ENCODE measurements around the gene PTCD1.

The PTCD1 gene

DNA sequence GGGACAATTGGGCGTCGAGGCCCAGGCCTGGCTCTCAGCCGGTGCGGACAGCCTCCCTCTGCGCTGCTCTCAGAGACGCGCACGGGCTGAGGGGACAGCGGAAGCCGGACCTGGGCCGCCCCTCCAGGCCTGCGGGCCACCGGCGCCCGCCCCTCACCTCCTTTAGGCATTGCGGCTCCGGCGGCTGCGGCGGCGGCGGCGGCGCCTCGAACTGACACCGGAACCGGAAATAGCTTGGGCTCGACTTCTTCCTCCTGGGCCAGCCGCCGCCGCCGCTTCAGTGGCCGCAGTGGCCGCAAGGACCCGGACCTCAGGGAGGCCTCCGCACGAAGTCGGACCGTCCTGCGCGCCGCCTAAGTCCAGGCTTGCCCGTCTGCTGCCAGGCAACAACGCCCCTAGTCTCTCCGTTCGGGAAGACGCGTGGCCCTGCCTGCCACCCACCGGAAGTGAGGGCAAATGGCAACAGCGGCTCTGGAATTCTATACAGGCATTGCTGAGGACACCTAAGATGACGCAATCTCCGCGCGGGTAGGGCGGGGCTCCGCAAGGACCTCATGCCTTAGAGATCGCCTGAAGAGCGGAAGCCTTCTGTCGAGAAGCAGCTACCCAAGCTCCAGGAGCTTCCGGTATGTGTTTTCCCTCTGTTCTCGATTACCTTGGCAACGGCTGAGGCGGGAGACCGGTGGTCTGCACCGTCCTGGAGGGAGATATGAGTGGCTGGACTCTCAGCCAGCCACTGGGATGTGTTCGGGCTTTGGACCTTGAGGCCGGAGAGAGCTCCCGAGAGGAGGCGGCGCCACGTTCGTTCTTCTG lies 30.0 kb downstream of the PTCD1 start, which contains the start of the genes BUD31 and PDAP1:
Gene BUD31 (plus strand): TSS at position 591 of the 813 bp plus-strand sequence. CDS start 2,124 bp downstream, outside the sequence.
Gene PDAP1 (minus strand): TSS at position 219 of the 813 bp plus-strand sequence. CDS start 49 bp downstream, at position 170.
- DNase-seq (ENCODE audit: low read depth in 2 of 3, low spot score in 1 of 3), result peak; percentile 85 to 98 (median 89)

GRCh38 chr7:99407872-99408378 lies 30.7 kb downstream of the PTCD1 start:
- peak in 1 of 3 donors; percentile 35 for DNase-seq (ENCODE audit: low read depth in 2 of 3, low spot score in 1 of 3)

DNA sequence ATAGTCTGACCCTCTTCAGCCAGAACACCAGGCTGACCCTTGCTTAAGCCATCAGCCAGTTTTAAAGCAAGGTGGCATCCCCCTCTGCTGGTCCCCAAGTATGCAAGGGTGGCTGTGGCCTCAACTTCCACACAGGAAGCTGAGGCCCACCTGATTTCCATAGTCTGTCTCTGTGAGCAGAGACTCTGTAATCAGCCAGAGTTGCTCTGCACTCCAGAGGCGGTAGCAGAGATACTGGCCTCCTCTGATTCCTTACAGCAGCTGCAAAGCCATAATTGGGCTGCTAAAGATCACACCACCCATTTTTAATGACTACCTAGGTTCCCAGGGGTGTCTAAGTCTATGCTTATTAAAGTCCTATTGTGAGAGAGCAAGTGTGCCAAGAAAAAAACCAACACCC lies 32.0 kb downstream of the PTCD1 start:
- no peak for DNase-seq (ENCODE audit: low read depth in 2 of 3, low spot score in 1 of 3)

- no peak for DNase-seq (ENCODE audit: low read depth in 2 of 3, low spot score in 1 of 3)
Measured at GRCh38 chr7:99404977-99405320, 33.6 kb downstream of the PTCD1 start.

GRCh38 chr7:99404235-99404976 lies 34.2 kb downstream of the PTCD1 start:
- DNase-seq (ENCODE audit: low read depth in 2 of 3, low spot score in 1 of 3), result no peak

- no peak for DNase-seq (ENCODE audit: low read depth in 2 of 3, low spot score in 1 of 3)
Measured at GRCh38 chr7:99403764-99404163, 34.8 kb downstream of the PTCD1 start.

DNA sequence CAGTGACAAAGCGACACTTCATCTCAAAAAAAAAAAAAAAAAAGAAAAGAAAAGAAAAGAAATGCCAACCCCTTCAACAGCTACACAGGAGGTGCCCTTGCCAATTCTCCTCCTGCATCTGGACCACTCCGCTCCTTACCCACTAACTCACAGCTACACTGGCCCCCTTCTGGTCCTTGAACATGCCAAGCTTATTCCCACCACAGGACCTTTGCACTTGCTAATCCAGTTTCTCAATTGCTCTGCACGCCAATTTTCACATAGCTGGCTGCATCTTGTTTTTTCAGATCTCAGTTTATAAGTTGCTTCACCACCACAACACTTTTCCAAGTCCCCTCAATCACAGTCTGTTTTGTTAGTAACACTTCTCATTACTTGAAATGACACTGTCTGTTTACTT lies 35.7 kb downstream of the PTCD1 start:
- DNase-seq (ENCODE audit: low read depth in 2 of 3, low spot score in 1 of 3), result no peak

DNA sequence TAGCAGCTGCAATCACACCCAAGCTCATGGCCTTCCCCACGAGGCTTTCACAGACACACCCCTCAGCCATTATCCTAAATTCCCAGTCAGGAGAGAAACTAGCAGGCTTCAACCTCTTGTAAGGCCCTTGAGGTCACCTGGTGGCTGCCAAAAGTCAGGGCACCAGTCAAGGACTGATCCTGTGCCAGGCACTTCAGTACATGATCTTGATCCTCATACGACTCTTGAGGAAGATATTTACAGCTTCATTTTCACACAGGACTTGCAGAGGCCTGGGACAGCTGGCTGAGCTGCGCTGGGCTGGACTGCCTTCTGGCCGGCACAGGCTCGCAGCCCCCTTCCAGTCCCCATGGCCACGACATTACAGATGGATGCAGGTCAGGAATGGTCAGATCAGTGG lies 39.0 kb downstream of the PTCD1 start:
- no peak for DNase-seq (ENCODE audit: low read depth in 2 of 3, low spot score in 1 of 3)

- DNase-seq (ENCODE audit: low read depth in 2 of 3, low spot score in 1 of 3), result no peak
Measured at GRCh38 chr7:99398891-99399445, 39.6 kb downstream of the PTCD1 start.

- no peak for DNase-seq (ENCODE audit: low read depth in 2 of 3, low spot score in 1 of 3)
Measured at GRCh38 chr7:99397297-99397983, 41.2 kb downstream of the PTCD1 start.

- no peak for DNase-seq (ENCODE audit: low read depth in 2 of 3, low spot score in 1 of 3)
Measured at GRCh38 chr7:99396418-99397296, 41.9 kb downstream of the PTCD1 start.

DNA sequence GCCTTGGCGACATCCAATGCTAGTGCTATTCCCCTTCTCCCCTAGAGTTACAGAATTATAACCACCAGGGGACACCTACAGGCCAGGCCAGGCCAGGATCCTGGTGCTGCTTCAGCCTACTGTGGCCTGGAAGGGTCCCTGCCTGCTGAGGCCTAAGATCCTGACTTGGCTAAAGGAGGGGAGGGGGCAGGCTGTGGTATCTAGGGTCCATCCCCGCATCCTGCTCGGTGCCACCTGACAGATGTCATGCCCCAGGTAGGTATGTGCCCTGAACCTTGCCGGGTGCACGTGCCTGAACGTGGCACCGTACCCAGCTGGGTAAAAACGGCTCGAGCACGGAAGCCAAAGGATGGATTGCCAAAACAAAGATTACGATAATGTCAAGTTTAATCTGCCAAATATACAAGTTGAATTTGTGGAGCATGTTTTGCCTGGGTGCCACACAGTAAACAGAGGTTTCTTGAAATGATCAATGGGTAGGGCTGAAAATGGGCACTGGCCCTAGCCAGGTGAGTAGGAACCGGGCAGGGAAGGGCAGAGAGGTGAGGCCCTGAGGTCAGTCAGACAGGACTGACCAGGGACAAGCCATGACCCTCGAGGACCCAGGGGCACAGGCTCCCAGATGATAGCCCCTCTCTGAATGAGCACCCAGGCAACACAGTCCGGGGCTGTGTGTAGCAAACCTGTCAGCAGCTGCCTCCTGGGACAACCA lies 42.8 kb downstream of the PTCD1 start:
- DNase-seq (ENCODE audit: low read depth in 2 of 3, low spot score in 1 of 3), result no peak

DNA sequence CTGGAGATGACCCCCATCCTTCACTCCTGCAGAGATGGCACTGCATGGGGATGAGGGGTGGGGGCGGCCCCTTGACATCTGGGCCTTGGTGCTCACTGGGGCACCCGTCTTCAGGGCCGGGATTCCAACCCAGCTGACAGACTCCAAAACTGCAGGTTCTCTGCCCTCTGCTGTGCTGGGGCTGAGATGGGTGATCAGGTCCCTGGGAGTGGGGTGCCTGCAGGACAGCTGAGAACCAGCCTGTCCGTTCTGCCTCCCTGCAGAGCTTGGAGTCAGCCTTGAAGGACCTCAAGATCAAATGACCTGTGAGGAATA lies 44.5 kb downstream of the PTCD1 start:
- DNase-seq (ENCODE audit: low read depth in 2 of 3, low spot score in 1 of 3), result no peak

DNA sequence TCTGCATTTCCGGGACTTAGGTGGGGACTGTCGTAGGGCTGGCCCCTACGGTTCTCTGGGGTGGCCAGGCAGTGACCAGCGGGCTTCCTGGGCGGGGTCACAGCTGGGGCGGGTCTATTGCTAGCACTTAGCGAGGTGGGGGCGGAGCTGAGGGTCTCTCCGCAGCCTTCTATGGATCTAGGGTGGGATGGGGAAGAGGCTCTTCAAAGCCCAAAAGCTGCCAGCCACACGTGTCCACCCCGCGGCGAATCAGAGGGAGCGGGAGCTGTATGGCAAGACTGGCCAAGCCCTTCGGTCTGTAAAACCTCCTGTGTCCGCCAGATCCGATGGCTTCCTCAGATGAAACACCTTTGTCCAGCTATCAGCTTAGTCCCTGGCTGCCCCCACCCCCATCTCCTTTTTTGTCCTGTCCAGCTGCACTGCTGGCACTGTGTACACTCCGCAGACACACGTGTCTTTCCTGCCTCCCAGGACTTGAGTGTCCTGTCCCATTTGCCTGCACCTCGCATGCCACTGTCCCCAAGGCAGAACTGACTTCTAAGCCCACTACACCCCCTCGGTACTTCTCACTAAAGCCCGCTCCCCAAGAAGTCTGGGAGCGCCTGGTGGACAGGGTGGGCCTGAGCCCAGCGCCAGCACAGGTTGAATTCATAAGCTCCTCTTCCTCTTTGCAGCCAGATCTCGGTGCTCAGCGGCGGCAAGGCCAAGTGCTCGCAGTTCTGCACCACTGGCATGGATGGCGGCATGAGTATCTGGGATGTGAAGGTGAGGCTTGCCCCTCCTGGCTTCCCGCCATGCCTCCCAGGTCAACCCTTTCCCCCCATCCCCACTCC lies 45.0 kb downstream of the PTCD1 start:
- no peak for DNase-seq (ENCODE audit: low read depth in 2 of 3, low spot score in 1 of 3)

- DNase-seq (ENCODE audit: low read depth in 2 of 3, low spot score in 1 of 3), result peak; percentile 64 to 69 (median 65)
Measured at GRCh38 chr7:99392659-99393354, 45.8 kb downstream of the PTCD1 start.

DNA sequence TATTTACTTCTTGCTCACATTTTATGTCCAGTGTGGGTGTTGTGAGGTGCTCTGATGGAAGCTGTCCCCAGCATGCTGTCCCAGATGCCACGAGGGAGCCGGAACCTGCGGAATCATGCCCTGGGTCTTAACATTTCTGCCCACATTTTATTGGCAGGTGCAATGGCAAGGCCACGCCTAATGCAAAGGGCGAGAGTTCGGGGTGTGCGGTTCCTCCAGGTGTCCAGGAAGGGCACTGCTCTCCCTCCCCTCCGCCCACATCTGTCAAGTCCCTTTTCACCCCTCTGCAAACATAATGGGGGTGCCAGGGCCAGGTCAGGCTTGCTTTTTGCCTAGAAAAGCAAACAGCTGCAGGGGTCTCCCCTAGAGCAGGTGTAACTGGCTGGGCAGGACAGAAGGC lies 46.6 kb downstream of the PTCD1 start:
- DNase-seq (ENCODE audit: low read depth in 2 of 3, low spot score in 1 of 3), result no peak

DNA sequence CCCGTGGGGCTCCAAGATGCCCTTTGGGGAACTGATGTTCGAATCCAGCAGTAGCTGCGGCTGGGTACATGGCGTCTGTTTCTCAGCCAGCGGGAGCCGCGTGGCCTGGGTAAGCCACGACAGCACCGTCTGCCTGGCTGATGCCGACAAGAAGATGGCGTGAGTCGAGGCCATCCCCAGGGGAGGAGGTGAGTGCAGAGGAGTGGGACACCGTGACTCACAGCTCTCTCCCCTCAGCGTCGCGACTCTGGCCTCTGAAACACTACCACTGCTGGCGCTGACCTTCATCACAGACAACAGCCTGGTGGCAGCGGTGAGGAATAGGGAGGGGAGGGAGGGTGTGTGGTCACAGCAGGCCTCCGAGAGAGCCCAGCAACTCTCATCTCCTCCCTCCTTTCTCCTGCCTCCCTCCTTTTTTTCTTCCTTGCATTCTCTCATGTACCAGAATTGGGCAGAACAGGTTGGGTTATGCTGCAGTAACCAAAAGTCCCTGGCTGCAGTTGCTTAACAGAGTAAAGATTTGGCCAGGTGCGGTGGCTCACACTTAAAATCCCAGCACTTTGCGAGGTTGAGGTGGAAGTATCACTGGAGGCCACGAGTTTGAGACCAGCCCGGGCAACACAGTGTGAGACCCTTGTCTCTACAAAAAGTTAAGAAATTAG lies 47.5 kb downstream of the PTCD1 start:
- DNase-seq (ENCODE audit: low read depth in 2 of 3, low spot score in 1 of 3), result no peak

DNA sequence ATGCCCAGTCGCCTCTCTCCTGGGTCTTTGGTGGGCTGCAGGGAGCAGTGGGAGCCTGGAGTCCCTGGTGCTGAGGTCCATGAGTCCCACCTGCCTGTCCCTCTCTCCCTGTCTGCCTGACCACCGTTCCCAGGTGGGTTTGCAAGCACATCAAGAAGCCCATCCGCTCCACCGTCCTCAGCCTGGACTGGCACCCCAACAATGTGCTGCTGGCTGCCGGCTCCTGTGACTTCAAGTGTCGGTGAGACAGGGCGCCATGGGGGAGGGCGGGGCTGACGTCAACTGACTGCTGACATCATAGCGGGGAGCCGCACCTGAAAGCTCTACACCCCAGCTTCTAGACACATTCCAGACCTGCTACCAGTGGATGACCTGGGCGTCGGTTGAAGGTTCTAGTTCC lies 48.8 kb downstream of the PTCD1 start:
- DNase-seq (ENCODE audit: low read depth in 2 of 3, low spot score in 1 of 3), result no peak
